Stimulated activated CD4-positive, alpha-beta T cell treated with anti-CD3 and anti-CD28 coated beads, Interleukin-2, amount 100 ng/mL, for 48 hours (primary cell): ENCODE measurements around the gene WDR47.
"Not testable (repeated sequence)": the region's sequence is repeated elsewhere in the genome, so short reads cannot be mapped to it uniquely, and the experiment has no call there.

Experiments used
- DNase-seq, 2 donors: peaks; one replicate each; pipeline ENCODE4 v3.0.0-alpha.2; 2020

Gene WDR47

DNA sequence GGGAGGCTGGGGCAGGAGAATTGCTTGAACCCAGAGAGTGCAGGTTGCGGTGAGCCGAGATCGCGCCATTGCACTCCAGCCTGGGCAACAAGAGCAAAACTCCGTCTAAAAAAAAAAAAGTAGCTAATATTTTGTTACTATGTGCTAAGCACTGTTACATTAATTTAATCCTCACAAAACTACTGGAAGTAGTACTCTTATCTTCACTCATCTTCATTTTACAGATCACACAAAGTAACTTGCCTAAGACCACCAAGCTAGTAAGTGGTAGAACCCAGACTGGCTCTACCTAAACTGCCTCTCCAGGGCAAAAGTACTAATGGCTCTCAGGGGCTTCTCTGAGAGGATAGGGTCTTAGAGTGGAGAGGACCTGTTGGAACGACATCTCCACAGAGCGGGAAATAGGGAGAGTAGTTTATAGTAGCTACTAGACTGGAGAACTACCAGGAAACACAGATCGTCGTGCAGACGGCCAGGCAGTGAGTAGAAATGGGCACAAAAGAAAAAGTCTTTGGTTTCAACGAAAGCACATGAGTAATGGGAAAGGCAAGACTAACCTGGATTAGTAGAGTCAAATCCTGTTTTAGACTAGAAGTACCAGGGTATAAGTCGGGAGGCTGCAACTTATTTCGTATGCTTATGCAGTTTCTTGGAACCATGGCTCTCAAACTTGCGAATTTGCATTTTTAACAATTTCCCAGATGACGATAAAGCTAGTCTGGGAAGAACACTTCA lies 80.0 kb downstream of the WDR47 start:
- no peak for DNase-seq

DNA sequence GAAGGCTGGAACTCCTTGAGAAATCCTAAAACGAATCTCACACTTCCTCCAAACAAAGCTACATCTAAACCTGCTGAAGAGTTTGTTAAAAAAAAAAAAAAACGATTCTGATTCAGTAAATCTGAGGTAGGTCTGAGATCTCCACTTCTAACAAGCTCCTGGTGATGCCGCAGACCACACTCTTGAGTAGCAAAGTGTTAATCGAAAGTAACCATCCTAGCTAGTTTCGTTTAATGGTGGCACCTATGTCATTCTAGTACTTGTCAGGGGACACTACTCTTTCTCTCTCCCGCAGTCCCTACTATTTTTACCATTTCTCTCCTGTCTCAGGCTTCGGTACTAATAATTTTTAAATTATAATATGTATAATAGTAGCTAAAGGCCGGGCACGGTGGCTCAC lies 80.7 kb downstream of the WDR47 start:
- DNase-seq, result no peak

DNA sequence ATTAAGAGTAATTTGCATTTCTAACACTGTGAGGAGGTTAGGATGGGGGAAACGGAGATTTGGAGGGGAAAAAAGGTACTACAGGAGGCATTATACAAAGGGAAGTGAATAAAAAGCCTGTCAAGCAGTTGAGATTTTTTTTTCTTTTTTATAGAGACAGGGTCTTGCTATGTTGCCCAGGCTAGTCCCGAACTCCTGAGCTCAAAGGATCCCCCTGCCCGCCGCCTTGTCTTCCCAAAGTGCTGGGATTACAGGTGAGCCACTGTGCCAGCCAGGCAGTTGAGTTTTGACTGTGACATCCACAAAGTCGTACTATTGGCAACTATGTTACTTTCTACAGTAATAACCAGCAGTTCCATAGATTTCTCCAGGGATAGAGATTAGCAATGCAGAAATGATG lies 81.2 kb downstream of the WDR47 start:
- no peak for DNase-seq

DNA sequence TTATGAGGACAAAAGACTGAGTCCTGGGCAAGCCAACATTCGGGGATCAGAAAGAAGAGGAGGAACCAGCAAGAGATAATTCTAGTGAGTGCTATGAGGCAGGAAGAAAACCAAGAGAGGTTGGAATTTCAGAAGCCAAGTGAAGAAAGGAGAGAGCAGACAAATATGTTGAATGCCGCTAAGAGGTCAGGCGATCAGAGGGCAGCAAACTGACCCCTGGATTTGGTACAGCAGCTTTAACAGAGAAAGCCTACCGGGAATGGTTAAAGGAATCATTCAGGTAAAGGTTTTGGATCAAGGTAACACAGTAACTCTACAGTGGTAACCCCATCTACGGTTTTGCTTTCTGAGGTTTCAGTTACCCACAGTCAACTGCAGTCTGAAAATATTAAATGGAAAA lies 84.0 kb downstream of the WDR47 start:
- no peak for DNase-seq

- DNase-seq, result no peak
These were observed 86.0 kb downstream of the WDR47 start for GRCh38 chr1:108955881-108956280.

GRCh38 chr1:108955111-108955510 lies 86.8 kb downstream of the WDR47 start:
- DNase-seq, result no peak

DNA sequence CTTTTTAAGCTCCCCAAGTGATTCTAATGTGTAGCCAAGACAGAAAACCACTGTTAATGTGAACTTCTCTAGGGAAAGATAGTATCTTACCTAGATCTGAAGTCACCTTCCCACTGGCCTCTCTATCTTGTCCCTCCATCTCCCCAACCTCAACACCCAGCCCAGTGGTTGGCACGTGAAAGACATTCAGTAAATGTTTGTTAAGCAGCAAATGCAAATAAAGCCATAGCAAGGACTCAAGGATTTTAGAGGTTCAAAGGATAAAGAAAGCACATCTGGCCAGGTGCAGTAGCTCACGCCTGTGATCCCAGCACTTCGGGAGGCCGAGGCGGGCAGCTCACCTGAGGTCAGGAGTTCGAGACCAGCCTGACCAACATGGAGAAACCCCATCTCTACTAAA lies 88.5 kb downstream of the WDR47 start:
- no peak for DNase-seq

DNA sequence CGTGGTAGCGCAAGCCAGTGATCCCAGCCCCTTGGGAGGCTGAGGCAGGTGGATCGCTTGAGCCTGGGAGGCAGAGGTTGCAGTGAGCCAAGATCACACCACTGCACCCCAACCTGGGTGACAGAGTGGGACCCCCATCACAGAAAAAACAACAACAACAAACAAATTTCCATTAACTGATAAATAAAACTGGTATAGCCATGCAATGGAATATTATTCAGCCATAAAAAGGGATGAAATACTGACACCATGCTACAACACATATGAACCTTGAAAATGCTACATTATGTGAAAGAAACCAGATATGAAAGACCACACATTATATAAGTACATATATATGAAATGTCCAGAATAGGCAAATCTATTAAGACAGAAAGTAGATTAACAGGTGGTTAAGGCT lies 90.7 kb downstream of the WDR47 start:
- no peak for DNase-seq

GRCh38 chr1:108949044-108949443 lies 92.9 kb downstream of the WDR47 start:
- no peak for DNase-seq

DNA sequence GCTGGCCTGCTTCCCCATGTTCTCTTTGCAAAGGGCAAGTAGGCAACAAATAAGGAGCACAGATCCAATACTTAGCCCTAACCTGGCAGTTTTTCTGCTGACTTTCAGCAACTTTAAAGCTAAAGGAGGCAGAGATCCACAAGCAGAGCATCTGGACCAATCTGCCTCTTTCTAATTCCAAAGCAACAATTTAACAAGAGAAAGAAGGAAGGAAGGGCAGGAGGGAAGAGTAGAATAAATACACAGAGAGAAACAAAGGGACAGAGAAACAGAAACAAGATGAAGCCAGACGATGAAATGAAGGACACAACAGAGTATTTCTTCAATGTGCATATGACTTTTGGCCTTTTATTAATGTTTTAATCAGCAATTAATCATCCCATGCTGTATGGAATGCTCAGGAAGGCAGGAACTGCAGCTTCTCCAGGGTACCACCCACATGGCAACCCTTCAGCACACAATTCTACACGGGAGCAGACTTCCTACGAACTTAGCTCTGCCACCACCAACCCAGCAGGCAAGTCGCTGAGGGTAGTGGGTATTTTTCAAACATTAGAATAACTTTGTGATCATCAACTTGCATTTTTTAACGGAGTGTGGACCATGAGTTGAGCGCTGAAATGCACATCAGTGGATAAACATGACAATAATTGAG lies 93.9 kb downstream of the WDR47 start:
- DNase-seq, result no peak

DNA sequence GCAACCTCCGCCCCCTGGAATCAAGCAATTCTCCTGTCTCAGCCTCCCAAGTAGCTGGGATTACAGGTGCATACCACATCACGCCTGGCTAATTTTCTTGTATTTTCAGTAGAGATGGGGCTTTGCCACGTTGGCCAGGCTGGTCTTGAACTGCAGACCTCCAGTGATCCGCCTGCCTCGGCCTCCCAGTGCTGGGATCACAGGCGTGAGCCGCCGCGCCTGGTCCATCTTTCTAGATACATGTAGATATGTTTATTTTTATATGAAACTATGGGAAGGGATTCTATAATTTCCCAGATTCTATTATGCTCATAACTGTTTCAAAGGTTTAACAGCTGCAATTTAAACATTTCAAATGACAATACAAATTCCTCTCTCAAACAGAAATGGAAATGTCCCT lies 105.7 kb downstream of the WDR47 start:
- DNase-seq, result no peak

- no peak for DNase-seq
These were observed 108.0 kb downstream of the WDR47 start for GRCh38 chr1:108933944-108934343.

GRCh38 chr1:108927565-108927964 lies 114.3 kb downstream of the WDR47 start:
- not testable (repeated sequence) for DNase-seq

DNA sequence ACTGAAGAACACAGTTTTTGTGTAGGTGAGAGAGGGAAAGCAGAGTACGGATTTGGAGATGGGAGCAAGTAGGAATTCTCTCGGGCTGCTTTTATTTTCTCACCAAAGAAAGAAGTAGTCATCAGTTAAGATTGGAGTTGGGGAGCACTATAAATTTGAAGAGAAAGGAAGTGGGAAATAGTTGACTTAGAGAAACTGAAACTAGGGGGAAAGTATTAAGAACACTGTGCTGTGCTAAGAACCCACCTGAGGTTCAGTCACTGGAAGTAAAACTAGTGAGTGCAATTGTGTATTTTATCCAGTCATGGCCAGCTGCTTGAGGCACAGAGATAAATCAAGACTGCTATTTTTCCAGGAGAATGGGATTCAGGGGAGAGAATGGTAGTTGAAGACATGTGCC lies 116.0 kb downstream of the WDR47 start:
- no peak for DNase-seq
